HFFc6 (cell line): Measurements from ENCODE around the gene TMEM190. TPM values are rescaled to one million over a fixed set of nuclear protein-coding genes. Genes with fewer than 3 reads are reported as not detected.
A peak's percentile ranks its signal among the peaks of the same experiment; 100 is the strongest.
"Not testable (repeated sequence)": the region's sequence is repeated elsewhere in the genome, so short reads cannot be mapped to it uniquely, and the experiment has no call there.

ENCODE experiments used
- DNase-seq: peaks from one replicate; pipeline ENCODE4 v3.0.0-alpha.2; 2018
- H3K27ac Mint-ChIP-seq: 2 replicates; pipeline ENCODE4 v1.8.0; 2020; ENCODE audit warnings: mild to moderate bottlenecking, mixed read lengths
- H3K27me3 Mint-ChIP-seq: 2 replicates; pipeline ENCODE4 v1.8.0; 2021; ENCODE audit warnings: mild to moderate bottlenecking, moderate library complexity, mixed read lengths; ENCODE audit not compliant: insufficient read depth
- H3K36me3 Mint-ChIP-seq: 2 replicates; pipeline ENCODE4 v1.8.0; 2021; ENCODE audit warnings: low read depth, mixed read lengths
- H3K4me1 Mint-ChIP-seq: 2 replicates; pipeline ENCODE4 v1.8.0; 2020; ENCODE audit warnings: low read depth, mixed read lengths
- H3K4me3 Mint-ChIP-seq: 2 replicates; pipeline ENCODE4 v1.8.0; 2020; ENCODE audit warnings: mild to moderate bottlenecking, moderate library complexity, mixed read lengths
- H3K9me3 Mint-ChIP-seq: 2 replicates; pipeline ENCODE4 v1.8.0; 2020; ENCODE audit warnings: mild to moderate bottlenecking, mixed read lengths
- CTCF ChIP-seq: fragments of 200-600 bp; sonication (generic); IDR thresholded peaks from 2 replicates; pipeline ENCODE4 v1.5.0; 2021; ENCODE audit warnings: antibody characterized with exemption, mild to moderate bottlenecking
- total RNA-seq, 6 experiments: library from RNA; stranded (reverse); fragmentation: NEBNext Ultra II Directional; extraction: Animal tissue kit (Norgen Biotek cat#: 25700); gene quantifications; 2 replicates in 1 of 6; 3 replicates in 5 of 6; pipeline ENCODE4 v1.2.3, GENCODE V29; 2021

The TMEM190 gene
- total RNA-seq, 6 experiments from 2014 or later: 0.33 to 1.1 (median 0.61) TPM; not detected in 3

DNA sequence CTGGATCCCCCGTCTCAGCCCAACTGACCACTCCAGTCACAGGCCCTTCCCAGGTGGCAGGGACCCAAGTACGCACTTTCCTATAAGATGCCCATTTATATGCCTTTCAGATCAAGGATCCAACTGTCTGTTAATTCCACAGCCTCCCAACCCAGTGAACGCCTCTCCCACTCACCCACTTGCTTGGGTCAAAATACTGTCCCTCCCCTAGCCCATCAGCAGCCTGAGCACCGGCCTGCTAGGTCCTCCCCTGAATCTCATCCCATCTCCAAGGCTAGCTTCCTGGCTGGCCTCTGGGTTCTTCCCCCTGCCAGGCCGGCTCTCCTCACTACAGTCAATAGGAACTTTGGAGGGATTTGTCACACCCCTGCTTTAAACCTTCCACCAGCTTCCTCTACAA is 29.0 kb downstream of the TMEM190 start:
- TF ChIP-seq CTCF: no peak
- peaks cover 38% of the 10 kb centered on the region for H3K36me3 Mint-ChIP-seq

GRCh38 chr19:55406091-55406825 is 29.6 kb downstream of the TMEM190 start:
- Mint-ChIP-seq H3K4me3 (peak overlapping the region; percentile 91), H3K27me3 (peaks cover 16% of the 10 kb centered on the region), H3K4me1 (peaks cover 33% of the 10 kb centered on the region), H3K27ac (peak overlapping the region; percentile 80), H3K9me3 (peaks cover 4% of the 10 kb centered on the region; the same call in 1 of the 2 replicates), H3K36me3 (peaks cover 36% of the 10 kb centered on the region)
- no peak for DNase-seq
- no peak for TF ChIP-seq CTCF

More for the DNA sequence above, 29.0 kb downstream of the TMEM190 start:
- H3K27ac Mint-ChIP-seq: peak overlapping the region; percentile 80
- no peak for DNase-seq
- H3K4me3 Mint-ChIP-seq: peak overlapping the region; percentile 91
- peaks cover 16% of the 10 kb centered on the region for H3K27me3 Mint-ChIP-seq
- H3K9me3 Mint-ChIP-seq: peaks cover 4% of the 10 kb centered on the region; the same call in 1 of the 2 replicates
- H3K4me1 Mint-ChIP-seq: peaks cover 33% of the 10 kb centered on the region

GRCh38 chr19:55406826-55407549 is 30.4 kb downstream of the TMEM190 start:
- peak overlapping the region; percentile 91 for H3K4me3 Mint-ChIP-seq
- no peak for TF ChIP-seq CTCF
- H3K27ac Mint-ChIP-seq: peak overlapping the region; percentile 80
- H3K9me3 Mint-ChIP-seq: peaks cover 4% of the 10 kb centered on the region; the same call in 1 of the 2 replicates
- peaks cover 18% of the 10 kb centered on the region for H3K27me3 Mint-ChIP-seq
- H3K36me3 Mint-ChIP-seq: peaks cover 33% of the 10 kb centered on the region
- no peak for DNase-seq
- H3K4me1 Mint-ChIP-seq: peaks cover 33% of the 10 kb centered on the region

GRCh38 chr19:55407550-55407799 is 30.8 kb downstream of the TMEM190 start, which contains the start of gene UBE2S:
UBE2S (minus strand) TSS chr19:55407788; CDS start chr19:55407589, 199 bp downstream.
- not testable (repeated sequence) for H3K9me3 Mint-ChIP-seq, DNase-seq
- H3K27ac Mint-ChIP-seq: peak within 1 kb of the TSS; percentile 98
- H3K4me3 Mint-ChIP-seq: peak within 1 kb of the TSS; percentile 91
- H3K4me1 Mint-ChIP-seq: peaks cover 33% of the 10 kb centered on the region
- peaks cover 18% of the 10 kb centered on the region for H3K27me3 Mint-ChIP-seq
- H3K36me3 Mint-ChIP-seq: peaks cover 31% of the 10 kb centered on the region

DNA sequence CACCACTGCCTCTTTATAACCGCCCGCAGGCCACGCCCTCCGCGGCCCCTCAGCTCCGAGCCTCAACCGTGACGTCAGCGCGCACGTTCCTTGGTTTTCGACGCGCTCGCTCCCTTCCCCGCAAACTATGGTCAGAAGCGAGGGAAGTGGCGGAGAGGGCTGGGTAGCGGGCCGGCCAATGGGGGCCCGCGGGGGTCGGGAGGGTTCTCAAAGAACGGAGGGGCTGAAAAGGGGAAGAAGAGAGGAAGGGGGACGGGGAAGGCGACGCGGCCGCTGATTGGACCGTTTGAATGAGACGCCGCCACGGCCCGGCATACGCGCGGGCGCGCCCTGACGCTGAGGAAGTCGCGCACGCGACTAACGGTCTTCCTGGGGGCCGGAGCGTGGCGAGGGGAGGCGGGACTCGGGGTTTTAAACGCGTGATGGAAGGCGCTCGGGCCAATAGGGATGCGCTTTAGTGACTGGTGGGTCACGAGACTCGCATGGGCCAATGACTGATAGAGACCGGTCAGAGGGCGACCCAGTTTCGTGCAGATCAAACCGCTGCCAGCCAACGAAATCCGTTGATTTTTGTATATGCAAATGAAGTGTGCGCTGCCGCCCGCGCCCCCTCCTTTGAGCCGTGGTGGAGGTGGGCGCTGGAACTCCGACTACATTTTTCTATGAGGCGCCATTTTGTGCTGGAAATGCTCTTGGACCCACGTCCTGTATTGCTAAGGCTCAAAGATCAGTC is 31.3 kb downstream of the TMEM190 start:
- Mint-ChIP-seq H3K27ac (peak overlapping the region; percentile 98), H3K4me3 (peak overlapping the region; percentile 91), H3K36me3 (peaks cover 27% of the 10 kb centered on the region), H3K9me3 (peaks cover 4% of the 10 kb centered on the region; the same call in 1 of the 2 replicates), H3K27me3 (peaks cover 18% of the 10 kb centered on the region), H3K4me1 (peaks cover 30% of the 10 kb centered on the region)
- TF ChIP-seq CTCF: no peak
- DNase-seq: peak; percentile 98
